Measurements from ENCODE around the gene EPS8.

- TF ChIP-seq EZH2phosphoT487 (IDR thresholded peaks at IDR 0.05; ENCODE audit: low read length) (no peak), CTCF (IDR thresholded peaks at IDR 0.05; ENCODE audit: low read length) (no peak), EZH2 (optimal IDR thresholded peaks at IDR 0.05; ENCODE audit: low read depth, low read length) (no peak)
Observed at GRCh38 chr12:15597125-15597830, 191.9 kb downstream of the EPS8 start.

Measured in MM.1S (cell line).